Caki2 (cell line): ENCODE measurements around the gene CCDC63. TPM values are rescaled to one million over a fixed set of nuclear protein-coding genes. Genes with fewer than 3 reads are reported as not detected.
A peak's percentile ranks its signal among the peaks of the same experiment; 100 is the strongest.

Source experiments
- DNase-seq: peaks from one replicate; pipeline ENCODE4 v3.0.0-alpha.2; 2015; ENCODE audit warnings: low read depth
- in situ Hi-C: cut with HindIII; loops from 2 replicates; pipeline ENCODE4 v1.10.0; 2016; ENCODE audit warnings: low sequenced_read_pairs, low pct_unique_long_range_greater_than_20kb, mixed read lengths
- total RNA-seq: library from RNA; depleted of rRNA; stranded (reverse); fragments of >200 nt; shearing (Covaris generic); gene quantifications from 2 replicates; pipeline ENCODE4 v1.2.3, GENCODE V29; 2014; ENCODE audit warnings: low replicate concordance

CCDC63 gene
- total RNA-seq, 1 experiment from 2014 or later: not detected

GRCh38 chr12:110908377-110909152 lies 61.8 kb downstream of the CCDC63 start:
- DNase-seq: no peak
- in situ Hi-C loops: no loop called here

GRCh38 chr12:110912263-110912662 lies 65.5 kb downstream of the CCDC63 start:
- no peak for DNase-seq
- in situ Hi-C loops: no loop called here

- no peak for DNase-seq
- in situ Hi-C loops: no loop called here
These were observed 66.6 kb downstream of the CCDC63 start for GRCh38 chr12:110913119-110914056.

- in situ Hi-C loops: no loop called here
- no peak for DNase-seq
These were observed 69.6 kb downstream of the CCDC63 start for GRCh38 chr12:110916295-110916875.

- in situ Hi-C loops: no loop called here
- peak; percentile 19 for DNase-seq
These were observed 70.7 kb downstream of the CCDC63 start for GRCh38 chr12:110917467-110917866.

GRCh38 chr12:110917961-110918360 lies 71.2 kb downstream of the CCDC63 start:
- DNase-seq: no peak
- in situ Hi-C loops: no loop called here

- no peak for DNase-seq
- in situ Hi-C loops: no loop called here
These were observed 72.9 kb downstream of the CCDC63 start for GRCh38 chr12:110919720-110920119.

GRCh38 chr12:110920324-110920910 lies 73.6 kb downstream of the CCDC63 start, which contains the start of gene MYL2:
Gene MYL2 (minus strand): TSS chr12:110920579. CDS start chr12:110920529, 50 bp downstream.
- DNase-seq: no peak
- in situ Hi-C loops: no loop called here

- DNase-seq: no peak
These were observed 74.5 kb downstream of the CCDC63 start for GRCh38 chr12:110921262-110921661.

GRCh38 chr12:110922652-110923051 lies 75.9 kb downstream of the CCDC63 start:
- no peak for DNase-seq
- in situ Hi-C loops: no loop called here

More at GRCh38 chr12:110921262-110921661, 74.5 kb downstream of the CCDC63 start:
- in situ Hi-C loops: no loop called here

- DNase-seq: no peak
- in situ Hi-C loops: no loop called here
These were observed 76.4 kb downstream of the CCDC63 start for GRCh38 chr12:110923192-110923591.

- DNase-seq: no peak
- in situ Hi-C loops: no loop called here
These were observed 77.0 kb downstream of the CCDC63 start for GRCh38 chr12:110923692-110924334.

GRCh38 chr12:110927546-110927945 lies 80.8 kb downstream of the CCDC63 start:
- no peak for DNase-seq
- in situ Hi-C loops: no loop called here

- no peak for DNase-seq
- in situ Hi-C loops: no loop called here
These were observed 81.9 kb downstream of the CCDC63 start for GRCh38 chr12:110928700-110929099.

GRCh38 chr12:110929818-110930217 lies 83.0 kb downstream of the CCDC63 start:
- DNase-seq: no peak
- in situ Hi-C loops: no loop called here

- DNase-seq: no peak
- in situ Hi-C loops: no loop called here
These were observed 83.8 kb downstream of the CCDC63 start for GRCh38 chr12:110930348-110931314.

GRCh38 chr12:110931315-110931728 lies 84.5 kb downstream of the CCDC63 start:
- in situ Hi-C loops: no loop called here
- no peak for DNase-seq
